H1 (cell line): ENCODE results near the gene MITF. TPM values are rescaled to one million over a fixed set of nuclear protein-coding genes. Genes with fewer than 3 reads are reported as not detected.

Source experiments
- CTCF ChIA-PET: fragments of 300-600 bp; sonication (Branson Sonifier 250); formaldehyde crosslinking; loops from one replicate; lab custom pipeline; 2021; ENCODE audit not compliant: partially characterized antibody; lab: Charles Lee
- POLR2A ChIA-PET: fragments of 300-600 bp; sonication (Branson Sonifier 250); formaldehyde crosslinking; loops from one replicate; lab custom pipeline; 2021; ENCODE audit warnings: inconsistent platforms; ENCODE audit not compliant: partially characterized antibody; lab: Charles Lee
- DNase-seq, 2 experiments: peaks; one replicate each; pipeline versions ENCODE4 v3.0.0 to v3.0.0-alpha.2; 2010 to 2022; ENCODE audit warnings: low spot score in 2 of 2, low read depth in 1 of 2, mixed read lengths in 1 of 2
- FAIRE-seq: peaks from 2 replicates; lab custom pipeline; 2011; peaks lifted over from hg19 to GRCh38; lab: Jason Lieb, UNC
- H2AFZ ChIP-seq: 2 replicates; pipeline ENCODE4 v1.8.1; 2012; ENCODE audit warnings: low read length, inconsistent platforms
- H2AK5ac ChIP-seq: 2 replicates; pipeline ENCODE4 v1.6.1; 2013; ENCODE audit warnings: low read depth, low read length
- H2BK120ac ChIP-seq: replicated peaks from 2 replicates; pipeline ENCODE3; 2013; ENCODE audit warnings: low read depth, low read length, inconsistent platforms
- H2BK12ac ChIP-seq: 2 replicates; pipeline ENCODE4 v1.6.1; 2013; ENCODE audit warnings: low read depth, low read length
- H2BK15ac ChIP-seq: 2 replicates; pipeline ENCODE4 v1.6.1; 2013; ENCODE audit warnings: low read length
- H2BK20ac ChIP-seq: 2 replicates; pipeline ENCODE4 v1.6.1; 2013; ENCODE audit warnings: low read length
- H2BK5ac ChIP-seq: 2 replicates; pipeline ENCODE4 v1.6.1; 2013; ENCODE audit warnings: low read depth, low read length
- H3K14ac ChIP-seq: 2 replicates; pipeline ENCODE4 v1.6.1; 2013; ENCODE audit warnings: inconsistent platforms; ENCODE audit not compliant: insufficient read length
- H3K18ac ChIP-seq: 2 replicates; pipeline ENCODE4 v1.6.1; 2013; ENCODE audit warnings: low read length; ENCODE audit errors: extremely low read depth
- H3K23ac ChIP-seq: 2 replicates; pipeline ENCODE4 v1.6.1; 2013; ENCODE audit warnings: inconsistent platforms; ENCODE audit not compliant: insufficient read length
- H3K23me2 ChIP-seq: 2 replicates; pipeline ENCODE4 v1.6.1; 2013; ENCODE audit warnings: low read depth, low read length
- H3K27ac ChIP-seq: 2 replicates; pipeline ENCODE4 v1.6.1; 2011; ENCODE audit warnings: low read depth, low read length, inconsistent platforms
- H3K27me3 ChIP-seq, 4 experiments: replicated peaks in 1 of 4; 1 replicate in 1 of 4; 2 replicates in 3 of 4; pipeline versions ENCODE4 v1.6.1 to v1.8.1; 2011 to 2013; ENCODE audit warnings: low read length in 3 of 4, mild to moderate bottlenecking in 3 of 4, inconsistent platforms in 2 of 4, mixed read lengths in 2 of 4, moderate library complexity in 1 of 4; ENCODE audit not compliant: control insufficient read depth in 3 of 4, insufficient read depth in 3 of 4; ENCODE audit errors: extremely low read depth in 1 of 4
- H3K36me3 ChIP-seq, 4 experiments: 2 replicates each; pipeline versions ENCODE4 v1.6.1 to v1.8.1; 2011 to 2013; ENCODE audit warnings: mild to moderate bottlenecking in 4 of 4, low read length in 3 of 4, moderate library complexity in 2 of 4, control low read depth in 1 of 4, inconsistent platforms in 1 of 4; ENCODE audit not compliant: insufficient read depth in 4 of 4, control insufficient read depth in 2 of 4
- H3K4ac ChIP-seq: replicated peaks from 2 replicates; pipeline ENCODE3; 2013; ENCODE audit warnings: low read length, low read depth, mixed read lengths, inconsistent platforms; ENCODE audit not compliant: insufficient read length
- H3K4me1 ChIP-seq, 4 experiments: replicated peaks in 1 of 4; 1 replicate in 1 of 4; 2 replicates in 3 of 4; pipeline versions ENCODE4 v1.6.1 to v1.8.1; 2011 to 2013; ENCODE audit warnings: low read length in 3 of 4, inconsistent platforms in 2 of 4, mixed read lengths in 1 of 4; ENCODE audit not compliant: insufficient read depth in 4 of 4, control insufficient read depth in 3 of 4
- H3K4me2 ChIP-seq, 2 experiments: 2 replicates each; pipeline versions ENCODE4 v1.6.1 to v1.8.1; 2011 to 2013; ENCODE audit warnings: low read depth in 2 of 2, low read length in 2 of 2, control low read depth in 1 of 2, inconsistent platforms in 1 of 2, mild to moderate bottlenecking in 1 of 2; ENCODE audit not compliant: insufficient read depth in 1 of 2
- H3K4me3 ChIP-seq, 4 experiments: fragments of 200-600, 300-600 bp in 1 of 4; sonication (generic), shearing (Covaris generic), sonication (Bioruptor Twin) in 1 of 4; 2 replicates each; pipeline versions ENCODE4 v1.5.1 to v1.8.1; 2011 to 2016; ENCODE audit warnings: low read length in 4 of 4, low read depth in 3 of 4, control low read depth in 2 of 4, inconsistent platforms in 2 of 4, mild to moderate bottlenecking in 2 of 4, mixed read lengths in 1 of 4, moderate library complexity in 1 of 4; ENCODE audit not compliant: insufficient read depth in 2 of 4; ENCODE audit errors: extremely low read depth in 1 of 4
- H3K56ac ChIP-seq: replicated peaks from 2 replicates; pipeline ENCODE3; 2013; ENCODE audit warnings: low read depth, mild to moderate bottlenecking, mixed read lengths, low read length, inconsistent platforms; ENCODE audit not compliant: insufficient read length
- H3K79me1 ChIP-seq: 2 replicates; pipeline ENCODE4 v1.6.1; 2013; ENCODE audit warnings: low read depth, low read length, control low read depth
- H3K79me2 ChIP-seq, 2 experiments: 2 replicates each; pipeline versions ENCODE4 v1.6.1 to v1.8.1; 2012 to 2013; ENCODE audit warnings: low read length in 2 of 2, mild to moderate bottlenecking in 2 of 2, inconsistent platforms in 1 of 2; ENCODE audit not compliant: insufficient read depth in 2 of 2, control insufficient read depth in 1 of 2
- H3K9ac ChIP-seq, 4 experiments: replicated peaks in 1 of 4; 1 replicate in 1 of 4; 2 replicates in 3 of 4; pipeline versions ENCODE4 v1.6.1 to v1.8.1; 2011 to 2013; ENCODE audit warnings: low read depth in 3 of 4, low read length in 3 of 4, control low read depth in 2 of 4, mild to moderate bottlenecking in 2 of 4, moderate library complexity in 2 of 4, inconsistent platforms in 1 of 4; ENCODE audit errors: extremely low read depth in 1 of 4
- H3K9me3 ChIP-seq, 2 experiments: 2 replicates each; pipeline versions ENCODE4 v1.6.1 to v1.8.1; 2012 to 2013; ENCODE audit warnings: mild to moderate bottlenecking in 2 of 2, moderate library complexity in 2 of 2, control low read depth in 1 of 2, inconsistent platforms in 1 of 2, low read depth in 1 of 2, low read length in 1 of 2, mixed read lengths in 1 of 2; ENCODE audit not compliant: insufficient read depth in 2 of 2
- H4K20me1 ChIP-seq, 2 experiments: replicated peaks in 1 of 2; 2 replicates each; pipeline versions ENCODE3 to v1.8.1; 2011 to 2013; ENCODE audit warnings: inconsistent platforms in 2 of 2, low read length in 2 of 2, mild to moderate bottlenecking in 1 of 2; ENCODE audit not compliant: insufficient read depth in 2 of 2, control insufficient read depth in 1 of 2
- H4K5ac ChIP-seq: 2 replicates; pipeline ENCODE4 v1.6.1; 2013; ENCODE audit warnings: low read length, low read depth, mixed read lengths, inconsistent platforms; ENCODE audit not compliant: insufficient read length
- H4K8ac ChIP-seq: 2 replicates; pipeline ENCODE4 v1.8.0; 2013; ENCODE audit warnings: mild to moderate bottlenecking, moderate library complexity, low read length, inconsistent platforms; ENCODE audit not compliant: insufficient read depth; ENCODE audit errors: extremely low read depth
- H4K91ac ChIP-seq: replicated peaks from 2 replicates; pipeline ENCODE3; 2013; ENCODE audit warnings: low read length, mixed read lengths, inconsistent platforms; ENCODE audit not compliant: insufficient read length
- CHD1 ChIP-seq: IDR thresholded peaks from 2 replicates; pipeline ENCODE4 v1.6.1; 2012; ENCODE audit warnings: low read depth, low read length, improper control_type of control experiment
- WGBS, 2 experiments: shearing (Covaris generic) in 1 of 2; methylation state at CpG; one replicate each; pipeline versions ENCODE4 v1.1.6 to v1.1.7; 2013 to 2015; ENCODE audit warnings: low lambda C conversion rate in 2 of 2, mixed read lengths in 2 of 2, inconsistent platforms in 1 of 2, low coverage in 1 of 2, missing lambda C conversion rate in 1 of 2; ENCODE audit not compliant: insufficient replicate concordance in 2 of 2, insufficient coverage in 1 of 2, insufficient read length in 1 of 2; ENCODE audit errors: extremely low coverage in 1 of 2, missing lambda C conversion rate in 1 of 2; 5-methylcytosine and 5-hydroxymethylcytosine counted together
- polyA plus RNA-seq, 7 experiments: library from polyadenylated mRNA; depleted of rRNA in 3 of 7; stranded (reverse) in 5 of 7; unstranded in 2 of 7; fragments of >200 nt in 5 of 7; fragments of 200-250 nt in 2 of 7; gene quantifications; 1 replicate in 5 of 7; 2 replicates in 1 of 7; 4 replicates in 1 of 7; pipeline versions ENCODE4 v1.2.1 to v1.2.3, GENCODE V29; 2011 to 2013; ENCODE audit warnings: missing spikeins in 2 of 7, mixed read lengths in 2 of 7
- total RNA-seq: library from RNA; stranded (reverse); fragmentation: NEBNext Ultra II Directional; extraction: Animal tissue kit (Norgen Biotek cat#: 25700); gene quantifications from 2 replicates; pipeline ENCODE4 v1.2.1, GENCODE V29; 2021

Gene MITF
- total and polyA plus RNA-seq, 2 of the 8 experiments (the other 6 are each of a cell fraction or from before 2014, with no cell fraction given), result 0.53 to 1.4 TPM

- H2BK20ac ChIP-seq, result no peak overlapping the region
- H3K18ac ChIP-seq, result no peak overlapping the region; the same call in 1 of the 2 replicates
- POLR2A ChIA-PET, result no interaction called here
- H3K9ac ChIP-seq, result no peak overlapping the region
- no peaks in the 10 kb centered on the region for H3K79me1 ChIP-seq
- no peak overlapping the region for H2AK5ac ChIP-seq
- H3K14ac ChIP-seq, result no peak overlapping the region
- H3K4ac ChIP-seq, result no peak overlapping the region
- H4K5ac ChIP-seq, result no peak overlapping the region
- CTCF ChIA-PET, result no interaction called here
- no peaks in the 10 kb centered on the region for H3K27me3 ChIP-seq
- H2AFZ ChIP-seq, result no peak overlapping the region
- 90% methylated on average over 1 of the region's 1 CpG; no CpG with 5 or more reads in 1 of the 2 experiments for WGBS, 2 experiments
- no peak overlapping the region for H3K23ac ChIP-seq
- H2BK5ac ChIP-seq, result no peak overlapping the region
- H3K23me2 ChIP-seq, result no peaks in the 10 kb centered on the region
- H3K79me2 ChIP-seq, result no peaks in the 10 kb centered on the region
- no peak overlapping the region for H4K8ac ChIP-seq
- H3K4me3 ChIP-seq, result no peak overlapping the region
- H4K91ac ChIP-seq, result no peak overlapping the region
- no peak overlapping the region for H3K27ac ChIP-seq
- peaks cover 4 to 7% of the 10 kb centered on the region in 2 experiments; a peak in 1 of 4 replicates for H3K9me3 ChIP-seq
- H2BK120ac ChIP-seq, result no peak overlapping the region
- FAIRE-seq (no peak), DNase-seq (no peak)
- H2BK12ac ChIP-seq, result no peak overlapping the region
- H3K4me2 ChIP-seq, result no peak overlapping the region
- no peaks in the 10 kb centered on the region for H3K4me1 ChIP-seq
- no peak overlapping the region for H3K56ac ChIP-seq
- H2BK15ac ChIP-seq, result no peak overlapping the region
- no peaks in the 10 kb centered on the region for H3K36me3 ChIP-seq
- no peaks in the 10 kb centered on the region for H4K20me1 ChIP-seq
- no peak for TF ChIP-seq CHD1
These were observed 16.5 kb downstream of the MITF start for GRCh38 chr3:69755795-69756194.
